ENCODE results near the gene CARS1.

Gene CARS1

GRCh38 chr11:3007404-3008010 lies 49.7 kb downstream of the CARS1 start:
- no peak for DNase-seq

- no peak for DNase-seq
These were observed 50.5 kb downstream of the CARS1 start for GRCh38 chr11:3006505-3007260.

DNA sequence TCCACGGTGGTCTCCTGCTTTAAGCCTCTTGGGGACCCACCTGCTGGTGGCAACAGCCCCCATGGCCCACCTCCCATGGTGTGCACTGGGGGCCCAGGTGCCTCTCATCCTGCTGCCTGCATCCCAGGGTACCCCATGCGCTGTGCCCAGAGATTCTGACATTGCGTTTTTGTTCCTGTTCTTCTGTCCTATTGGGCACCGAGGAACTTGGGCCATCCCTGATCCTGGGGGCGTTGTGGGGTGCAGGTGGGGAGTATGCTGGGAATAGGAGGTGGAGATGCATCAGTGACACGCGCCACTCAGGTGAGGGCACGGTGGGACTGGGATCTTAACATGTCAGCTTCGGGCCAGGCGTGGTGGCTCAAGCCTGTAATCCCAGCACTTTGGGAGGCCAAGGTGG lies 52.7 kb downstream of the CARS1 start:
- no peak for DNase-seq

DNA sequence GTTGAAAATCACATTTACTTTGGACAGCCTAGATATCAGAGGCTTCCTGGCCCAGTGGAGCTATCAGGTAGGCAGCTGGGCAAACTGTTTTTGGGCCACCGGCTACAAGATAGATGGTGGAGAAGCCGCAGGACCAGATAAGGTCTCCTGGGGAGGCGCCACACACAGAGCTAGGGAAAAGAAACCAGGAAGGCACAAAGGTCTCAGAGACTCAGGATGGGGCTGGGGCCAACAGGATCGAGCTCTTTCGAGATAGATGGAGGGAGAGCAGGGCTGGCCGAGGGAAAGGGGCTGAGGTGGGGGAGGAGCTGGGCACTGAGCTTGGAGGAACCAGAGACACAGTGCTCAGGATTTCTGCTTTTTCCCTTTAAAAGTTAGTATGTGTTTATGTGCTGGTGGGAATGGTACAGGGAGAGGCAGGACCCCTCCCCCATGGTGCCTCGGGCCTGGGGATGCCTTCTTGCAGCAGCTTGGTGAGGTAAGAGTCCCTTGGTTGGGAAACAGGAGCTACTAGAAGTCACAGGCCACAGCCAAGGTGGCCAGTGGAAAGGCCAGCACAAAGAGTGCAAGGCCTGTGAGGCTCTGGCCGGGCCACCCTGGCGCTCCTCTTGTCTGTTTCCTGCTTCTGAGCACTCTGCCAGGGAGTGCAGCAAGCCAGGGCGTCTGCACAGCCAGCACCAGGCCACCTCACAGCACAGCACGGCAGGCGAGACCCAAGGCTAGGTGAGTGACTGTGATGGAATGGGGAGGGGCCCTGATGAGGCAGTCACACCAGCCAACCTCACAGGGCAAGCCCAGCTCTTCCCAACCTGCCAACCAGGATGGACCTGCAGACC lies 53.6 kb downstream of the CARS1 start:
- no peak for DNase-seq

DNA sequence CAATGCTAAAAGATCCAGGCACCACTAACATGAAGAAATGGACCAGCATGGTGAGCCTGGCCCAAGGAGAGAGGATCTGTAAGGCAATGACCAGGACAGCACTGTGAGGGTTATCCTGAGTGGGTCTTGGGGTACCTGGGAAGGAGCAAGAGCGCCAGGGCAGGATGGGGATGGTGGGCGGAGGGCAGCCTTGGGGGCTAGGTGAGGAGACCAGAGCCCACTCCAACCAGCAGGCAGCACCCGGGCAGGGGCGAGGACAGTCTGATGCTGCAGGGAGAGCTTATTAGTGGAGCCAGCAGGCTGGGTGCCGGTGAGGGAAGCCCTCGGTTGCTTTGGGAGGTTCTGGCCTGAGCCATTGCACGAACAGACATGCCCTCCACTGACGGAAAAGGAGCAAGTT lies 54.4 kb downstream of the CARS1 start:
- DNase-seq = no peak

DNA sequence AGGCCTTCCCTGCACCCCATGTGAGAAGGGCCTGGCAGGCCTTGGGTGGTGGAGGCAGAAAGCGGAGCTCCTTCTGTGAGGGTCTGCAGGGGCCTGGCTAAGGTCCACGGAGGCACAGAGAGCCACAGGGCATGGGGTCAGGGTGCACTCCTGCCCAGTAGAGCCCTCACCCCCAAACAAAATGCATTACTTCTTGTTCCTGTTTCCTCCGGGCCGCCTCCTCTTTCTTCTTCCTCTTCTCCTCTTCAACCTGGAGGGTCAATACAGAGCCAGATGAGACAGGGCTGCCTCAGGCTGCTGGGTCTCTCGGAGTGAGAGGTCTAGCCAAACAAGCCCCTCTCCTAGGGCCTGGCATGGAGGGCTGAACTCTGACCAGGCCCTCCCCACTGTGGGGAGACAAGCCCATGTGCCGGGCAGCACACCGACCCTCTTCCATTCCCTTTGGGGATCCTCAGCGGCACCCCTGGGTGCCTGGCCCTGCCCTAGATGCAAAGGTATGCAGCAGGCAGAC lies 54.8 kb downstream of the CARS1 start:
- no peak for DNase-seq

GRCh38 chr11:3001496-3001895 lies 55.7 kb downstream of the CARS1 start:
- DNase-seq = no peak

DNA sequence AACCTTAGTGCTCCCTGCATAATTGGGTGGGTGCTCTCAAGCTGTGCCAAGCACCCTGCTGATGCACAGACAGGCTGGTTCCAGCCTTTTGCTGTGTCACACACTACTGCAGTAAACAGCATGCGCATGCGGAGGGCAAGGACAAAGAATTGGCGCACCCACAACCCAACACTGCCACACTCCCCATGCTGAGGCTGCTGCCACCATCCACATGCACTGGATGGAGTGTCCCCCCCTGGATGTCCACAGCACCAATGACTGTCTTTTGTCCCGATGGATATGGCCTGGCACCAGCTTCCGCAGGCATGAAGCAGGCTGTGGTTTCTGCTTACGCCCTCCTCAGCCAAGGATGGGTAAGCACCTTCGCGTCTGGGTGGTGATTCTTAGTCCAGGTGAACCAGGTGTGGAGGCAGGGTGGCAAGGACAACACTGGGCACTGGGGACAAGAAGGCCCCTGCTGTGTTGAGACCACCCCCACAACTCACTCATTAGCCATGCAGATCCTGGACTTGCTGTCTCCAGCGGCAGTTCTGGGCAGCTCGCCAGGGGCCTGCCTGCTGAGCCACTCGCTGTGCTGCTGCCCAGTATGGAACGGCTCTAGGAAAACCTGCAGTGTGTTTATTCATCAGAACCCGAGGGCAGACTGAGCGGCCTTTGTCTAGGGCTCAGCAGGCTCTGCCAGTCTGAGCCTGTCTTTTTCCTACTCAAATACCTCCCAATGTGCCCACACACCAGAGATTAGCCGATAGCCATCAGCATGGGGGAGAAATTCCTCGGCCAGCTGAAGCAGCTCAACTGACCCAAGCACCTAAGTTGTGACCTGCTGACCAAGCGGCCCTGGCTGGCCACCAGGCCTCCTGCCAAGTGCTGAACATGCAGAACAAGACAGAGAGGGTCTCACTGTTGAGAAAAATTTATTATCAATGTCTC lies 56.9 kb downstream of the CARS1 start:
- DNase-seq = no peak

DNA sequence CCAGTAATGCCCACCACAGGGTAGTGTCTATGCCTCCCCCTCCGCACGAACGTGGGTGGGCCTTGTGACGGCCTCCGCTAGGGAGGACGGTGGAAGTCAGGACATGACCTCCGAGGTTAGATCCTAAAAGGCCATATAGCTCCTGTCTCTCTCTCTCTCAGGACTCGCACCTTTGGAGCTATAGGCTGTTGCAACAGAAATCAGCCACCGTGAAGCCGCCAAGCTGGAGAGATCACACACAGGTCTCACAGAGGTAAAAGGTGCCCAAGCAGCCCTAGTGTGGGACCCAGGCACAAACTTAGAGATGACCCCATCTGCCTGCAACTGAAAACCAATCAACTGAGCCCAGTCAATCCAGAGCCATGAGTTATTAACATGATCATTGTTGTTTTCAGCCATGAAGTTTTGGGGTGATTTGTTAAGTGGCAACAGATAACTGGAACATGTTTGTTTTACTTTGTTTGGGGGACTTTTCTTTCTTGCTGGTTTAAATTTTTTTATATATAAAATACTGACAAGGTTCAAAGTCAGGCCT lies 57.7 kb downstream of the CARS1 start:
- no peak for DNase-seq

GRCh38 chr11:2998073-2998850 lies 59.0 kb downstream of the CARS1 start:
- DNase-seq = no peak

GRCh38 chr11:2997406-2997805 lies 59.8 kb downstream of the CARS1 start:
- DNase-seq = no peak

DNA sequence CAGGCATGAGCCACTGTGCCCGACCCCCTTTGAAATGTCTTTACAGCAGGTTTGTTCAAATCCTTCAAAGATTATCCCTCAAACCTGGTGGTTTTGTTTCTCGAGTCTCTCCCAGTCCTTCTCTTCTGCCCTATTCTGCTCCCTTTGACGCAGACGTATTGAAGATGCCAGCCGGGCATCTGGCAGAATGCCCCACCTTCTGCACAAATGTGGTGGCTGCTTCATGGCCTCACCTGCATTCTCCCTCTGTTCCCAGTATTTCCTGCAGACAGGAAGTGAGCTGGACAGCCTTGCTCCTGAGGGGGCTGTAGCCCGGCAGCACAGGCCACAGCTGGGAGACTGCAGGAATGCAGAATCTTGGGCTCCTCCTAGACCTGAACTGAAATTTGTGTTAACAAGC lies 60.2 kb downstream of the CARS1 start:
- DNase-seq = no peak

DNA sequence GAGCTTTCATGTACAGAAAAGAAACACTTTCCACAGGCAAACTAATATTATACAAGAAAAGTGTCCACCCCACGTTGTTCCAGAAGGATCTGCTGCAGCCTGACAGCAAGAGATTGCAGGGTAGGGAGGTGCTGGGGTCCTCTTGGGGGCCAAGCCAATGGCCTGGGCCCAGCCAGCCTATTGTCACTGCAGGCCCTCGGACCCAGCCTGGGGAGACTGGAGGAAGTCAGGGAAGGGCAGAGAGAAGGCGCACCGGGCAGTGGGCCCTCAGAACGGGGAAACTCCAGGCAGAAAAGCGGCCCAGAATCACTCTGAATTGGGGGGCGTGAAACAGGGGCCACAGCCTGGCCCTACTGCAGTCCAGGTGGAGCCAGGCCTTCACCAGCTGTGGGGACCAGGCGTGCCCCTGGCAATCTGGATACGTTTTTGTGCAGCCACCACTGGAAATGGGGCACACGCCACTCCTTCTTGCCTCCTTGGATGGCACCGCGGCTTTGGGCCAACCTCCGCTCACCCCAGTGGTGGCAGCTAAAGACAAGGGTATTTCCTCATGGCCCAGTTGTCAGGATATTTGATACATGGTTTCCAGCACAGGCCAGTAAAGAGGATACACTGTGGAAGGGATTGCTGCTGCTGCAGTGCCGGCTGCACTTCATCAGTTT lies 61.2 kb downstream of the CARS1 start:
- DNase-seq = no peak

GRCh38 chr11:2995031-2995561 lies 62.1 kb downstream of the CARS1 start:
- DNase-seq = no peak

- no peak for DNase-seq
These were observed 62.9 kb downstream of the CARS1 start for GRCh38 chr11:2994336-2994730.

GRCh38 chr11:2992997-2993325 lies 64.3 kb downstream of the CARS1 start:
- DNase-seq = no peak

GRCh38 chr11:2992234-2992996 lies 64.8 kb downstream of the CARS1 start, which contains the start of gene NAP1L4:
NAP1L4 (minus strand) TSS chr11:2992329; CDS start chr11:2979220, 13,109 bp downstream.
- DNase-seq = peak; percentile 92 to 93

DNA sequence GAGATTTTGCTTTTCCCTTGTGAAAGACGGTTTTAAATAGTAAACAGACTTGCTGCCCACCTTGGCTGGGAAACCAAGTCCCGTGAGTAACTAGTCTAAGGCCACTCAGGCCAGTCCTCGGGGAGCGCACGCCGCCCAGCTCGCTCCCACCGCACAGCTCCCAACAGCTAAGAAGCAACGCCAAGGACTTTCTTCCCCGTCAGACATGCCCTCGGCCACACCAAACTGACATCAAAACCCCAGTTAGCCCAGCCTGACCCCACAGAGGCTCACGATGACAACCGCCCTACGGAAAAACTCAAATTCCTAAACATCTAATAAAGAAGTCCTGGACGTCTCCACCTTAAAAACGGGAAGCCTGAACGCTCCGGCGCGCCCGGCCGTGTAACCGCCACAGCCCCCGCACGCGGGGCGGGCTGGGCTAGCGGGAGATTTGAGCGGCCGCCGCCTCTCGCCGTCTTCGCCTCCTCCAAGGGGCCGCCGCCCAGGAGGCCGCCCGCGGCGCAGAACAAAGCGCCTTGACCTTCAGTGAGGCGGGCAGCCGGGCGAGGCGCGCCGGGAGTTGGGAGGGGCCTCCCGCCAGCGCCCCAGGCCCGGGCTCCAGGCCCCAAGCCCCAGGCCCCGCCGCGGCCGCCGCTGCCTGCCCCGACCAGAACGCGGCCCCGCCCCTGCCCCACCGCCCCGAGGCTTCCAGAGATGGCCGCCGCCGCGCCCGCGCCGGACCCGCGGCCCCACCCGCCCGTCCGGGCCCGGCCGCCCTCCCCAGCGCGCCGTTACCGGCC lies 65.6 kb downstream of the CARS1 start:
- peak; percentile 38 to 42 for DNase-seq
